ENCODE measurements around the gene NCK2.

The NCK2 gene

DNA sequence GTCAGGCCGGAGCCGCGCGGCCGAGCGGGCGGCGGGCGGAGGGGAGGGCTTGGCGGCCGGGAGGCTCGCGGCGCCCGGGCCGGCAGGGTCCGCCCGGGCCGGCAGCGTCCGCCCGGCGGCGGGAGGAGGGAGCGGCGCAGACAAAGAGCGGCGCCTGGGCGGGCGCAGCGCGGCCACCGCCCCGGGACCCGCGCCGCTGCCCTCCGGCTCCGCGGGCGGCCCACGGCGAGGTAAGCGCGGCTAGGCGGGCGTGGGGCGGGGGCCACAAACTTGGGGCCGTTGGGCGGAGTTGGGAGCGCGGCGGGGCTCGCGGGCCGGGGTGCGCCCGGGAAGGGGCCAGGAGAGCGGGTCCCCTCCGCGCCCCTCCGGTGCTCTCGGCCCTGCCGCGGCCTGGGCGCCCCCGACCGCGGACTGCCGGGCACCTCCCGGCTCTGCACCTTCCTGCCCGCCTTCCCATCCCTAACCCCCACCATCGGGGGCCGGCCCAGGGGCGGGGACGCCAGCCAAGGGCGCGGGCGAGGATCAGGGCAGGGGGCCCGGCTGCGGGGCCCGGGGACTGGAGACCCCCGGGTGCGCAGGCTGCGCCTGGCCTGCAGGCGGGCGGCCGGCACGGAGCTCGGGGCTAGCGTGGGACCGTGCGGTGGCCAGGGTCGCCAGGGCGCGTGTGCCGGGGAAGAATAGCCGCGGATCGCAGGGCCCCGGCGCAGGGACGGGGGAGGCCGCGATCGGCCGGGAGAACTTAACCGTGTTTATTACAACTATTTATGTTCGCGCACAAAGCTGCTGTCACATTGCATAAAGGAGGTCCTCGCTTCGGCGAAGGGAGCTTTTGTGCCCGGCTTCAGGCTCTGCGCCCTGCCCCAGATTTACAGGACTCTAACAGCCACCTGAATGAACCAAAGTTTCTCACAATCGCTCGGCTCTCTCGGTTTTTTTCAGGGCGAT is at the start of gene NCK2:
TSS of gene NCK2 (plus strand) at position 4 of the 945 bp plus-strand sequence. CDS start 110,152 bp downstream, outside the sequence.
- TF ChIP-seq, protein P1, sequence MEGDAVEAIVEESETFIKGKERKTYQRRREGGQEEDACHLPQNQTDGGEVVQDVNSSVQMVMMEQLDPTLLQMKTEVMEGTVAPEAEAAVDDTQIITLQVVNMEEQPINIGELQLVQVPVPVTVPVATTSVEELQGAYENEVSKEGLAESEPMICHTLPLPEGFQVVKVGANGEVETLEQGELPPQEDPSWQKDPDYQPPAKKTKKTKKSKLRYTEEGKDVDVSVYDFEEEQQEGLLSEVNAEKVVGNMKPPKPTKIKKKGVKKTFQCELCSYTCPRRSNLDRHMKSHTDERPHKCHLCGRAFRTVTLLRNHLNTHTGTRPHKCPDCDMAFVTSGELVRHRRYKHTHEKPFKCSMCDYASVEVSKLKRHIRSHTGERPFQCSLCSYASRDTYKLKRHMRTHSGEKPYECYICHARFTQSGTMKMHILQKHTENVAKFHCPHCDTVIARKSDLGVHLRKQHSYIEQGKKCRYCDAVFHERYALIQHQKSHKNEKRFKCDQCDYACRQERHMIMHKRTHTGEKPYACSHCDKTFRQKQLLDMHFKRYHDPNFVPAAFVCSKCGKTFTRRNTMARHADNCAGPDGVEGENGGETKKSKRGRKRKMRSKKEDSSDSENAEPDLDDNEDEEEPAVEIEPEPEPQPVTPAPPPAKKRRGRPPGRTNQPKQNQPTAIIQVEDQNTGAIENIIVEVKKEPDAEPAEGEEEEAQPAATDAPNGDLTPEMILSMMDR (IDR thresholded peaks at IDR 0.05; ENCODE audit: low read depth, low read length, missing control alignments), result no peak
- H3K4me3 ChIP-seq (ENCODE audit: low read depth, low read length), result peak within 1 kb of the TSS; percentile 62
- DNase-seq (ENCODE audit: low read depth), result no peak

DNA sequence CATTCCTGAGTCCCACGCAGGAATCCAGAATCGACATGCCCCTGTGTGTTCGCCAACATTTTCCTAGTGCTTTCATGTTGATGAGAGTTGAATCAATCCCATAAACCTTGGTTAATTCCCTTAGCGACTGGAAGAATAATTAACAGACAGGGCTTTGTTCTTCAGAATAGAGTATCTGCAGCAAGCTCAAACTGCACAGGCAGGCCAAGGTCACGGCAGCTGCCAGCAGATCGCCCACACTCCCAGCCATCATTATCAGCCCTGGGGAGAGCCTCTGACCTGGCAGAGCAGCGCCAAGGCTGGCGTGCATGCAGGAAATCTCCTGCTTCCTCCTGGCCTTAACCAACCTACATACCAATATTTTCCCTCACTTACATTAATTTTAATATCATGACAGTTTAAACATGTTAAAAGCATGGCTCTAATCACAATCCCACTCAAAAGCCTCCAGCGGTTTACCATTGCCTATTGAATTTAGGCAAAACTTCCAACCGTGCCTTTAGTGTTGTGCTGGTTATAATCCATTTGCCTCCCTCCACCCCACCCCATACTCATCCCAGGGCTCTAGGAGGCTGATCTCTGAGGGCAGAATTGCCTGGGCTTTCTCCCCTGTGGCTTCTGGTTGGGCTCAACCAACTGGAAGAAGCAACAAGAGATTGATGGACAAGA is 46.8 kb upstream of the NCK2 start:
- no peak overlapping the region for H3K4me3 ChIP-seq (ENCODE audit: low read depth, low read length)
- DNase-seq (ENCODE audit: low read depth), result no peak
- TF ChIP-seq, protein P1 (IDR thresholded peaks at IDR 0.05; ENCODE audit: low read depth, low read length, missing control alignments), result no peak

DNA sequence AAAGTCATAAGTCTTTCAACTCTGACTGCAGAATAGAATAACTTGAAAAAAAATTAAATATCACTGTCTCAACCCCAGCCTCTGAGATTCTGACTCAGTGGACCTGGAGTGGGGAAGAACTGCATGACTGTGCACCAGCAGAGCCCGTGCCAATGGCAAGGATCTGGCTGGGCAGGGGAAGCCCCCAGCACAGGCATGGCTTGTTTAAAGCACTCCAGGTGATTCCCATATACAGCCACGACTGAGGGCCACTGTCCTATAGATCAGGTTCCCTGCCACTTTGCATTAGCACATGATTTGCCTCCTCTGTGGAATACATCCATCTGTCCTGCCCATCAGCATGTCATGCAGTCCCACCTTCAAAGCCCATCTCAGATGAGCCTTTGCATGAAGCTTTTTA is 45.9 kb upstream of the NCK2 start:
- no peak overlapping the region for H3K4me3 ChIP-seq (ENCODE audit: low read depth, low read length)
- TF ChIP-seq, protein P1 (IDR thresholded peaks at IDR 0.05; ENCODE audit: low read depth, low read length, missing control alignments), result no peak
- DNase-seq (ENCODE audit: low read depth), result no peak

DNA sequence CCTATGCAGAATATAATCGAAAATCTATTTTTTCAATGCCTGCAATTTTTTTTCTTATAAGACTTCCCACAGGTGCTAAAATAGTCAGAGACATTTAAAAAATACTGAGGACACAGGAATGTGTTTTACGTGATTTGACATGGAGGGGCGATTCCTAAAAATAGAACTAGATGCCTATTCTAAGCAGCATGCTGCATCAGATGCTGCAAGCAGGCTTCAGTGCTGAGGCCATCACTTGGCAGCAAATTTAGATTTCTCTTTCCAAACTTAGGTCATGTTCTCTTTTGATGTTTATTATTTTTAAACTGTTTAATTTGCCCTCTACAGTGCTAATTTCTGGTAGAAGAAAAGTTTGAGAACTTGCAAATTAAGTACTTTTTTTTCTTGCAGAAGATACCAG is 43.7 kb upstream of the NCK2 start:
- H3K4me3 ChIP-seq (ENCODE audit: low read depth, low read length), result no peak overlapping the region
- TF ChIP-seq, protein P1 (IDR thresholded peaks at IDR 0.05; ENCODE audit: low read depth, low read length, missing control alignments), result no peak
- no peak for DNase-seq (ENCODE audit: low read depth)

DNA sequence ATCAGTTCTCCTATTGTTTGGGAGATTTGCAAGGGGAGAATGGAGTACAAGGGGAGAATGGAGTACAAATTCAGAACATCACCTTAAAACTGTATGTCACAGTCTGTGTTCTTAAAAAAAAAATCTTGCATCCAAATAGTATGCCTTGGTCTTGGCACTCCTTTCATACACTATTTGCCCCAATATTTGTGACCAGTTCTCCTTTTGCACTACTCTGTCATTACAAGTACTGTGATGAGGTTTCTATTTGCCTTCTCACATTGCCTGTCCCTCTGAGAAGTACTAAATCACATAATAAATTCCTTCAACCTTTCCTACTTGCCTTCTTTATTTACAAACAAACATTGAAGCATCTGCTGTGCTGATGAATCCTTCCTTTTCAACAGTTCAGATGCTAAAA is 36.0 kb upstream of the NCK2 start:
- TF ChIP-seq, protein P1 (IDR thresholded peaks at IDR 0.05; ENCODE audit: low read depth, low read length, missing control alignments), result no peak
- no peak for DNase-seq (ENCODE audit: low read depth)
- H3K4me3 ChIP-seq (ENCODE audit: low read depth, low read length), result no peak overlapping the region

DNA sequence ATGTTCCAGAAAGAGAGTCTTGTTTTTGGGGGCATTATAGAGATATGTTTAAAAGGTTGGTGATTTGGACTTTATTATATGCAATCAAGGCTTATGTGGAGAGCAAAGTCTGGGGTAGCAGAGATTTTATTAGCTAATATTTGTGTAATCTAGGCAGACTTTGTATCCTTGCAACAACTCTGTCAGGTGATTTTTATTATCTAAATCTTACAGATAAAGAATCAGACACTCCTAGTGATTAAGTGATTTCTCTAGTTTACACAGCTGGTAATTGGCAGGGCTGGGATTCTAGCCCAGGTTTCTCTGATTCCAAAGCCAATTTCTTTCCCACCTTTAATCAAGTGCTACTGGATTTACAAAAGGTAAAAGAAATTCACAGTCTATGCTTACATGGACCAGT is 33.3 kb upstream of the NCK2 start:
- no peak for DNase-seq (ENCODE audit: low read depth)
- H3K4me3 ChIP-seq (ENCODE audit: low read depth, low read length), result no peak overlapping the region
- TF ChIP-seq, protein P1 (IDR thresholded peaks at IDR 0.05; ENCODE audit: low read depth, low read length, missing control alignments), result no peak
